Measurements from ENCODE around the gene DLG1. TPM values are rescaled to one million over a fixed set of nuclear protein-coding genes. Genes with fewer than 3 reads are reported as not detected.

The DLG1 gene
- 60.0 and 69.6 TPM in 2 replicates for total RNA-seq

GRCh38 chr3:197298341-197298944, at the start of gene DLG1:
Gene DLG1, minus strand, starts transcription at chr3:197298612. Its CDS starts 1,408 bp downstream, at chr3:197297204.

GRCh38 chr3:197029511-197030167, 268.8 kb downstream of the DLG1 start, which contains the start of gene MELTF:
Gene MELTF, minus strand, starts transcription at chr3:197029817. Its CDS starts 115 bp downstream, at chr3:197029702.

Small RNAs within 50 kb of the gene (small RNA-seq; reads per million reads assigned to genes)
- gene MIR4797 (ENCODE audit: low replicate concordance) = not detected
